Panc1 (cell line): Measurements from ENCODE around the gene FIGN.
A peak's percentile ranks its signal among the peaks of the same experiment; 100 is the strongest.

Source experiments
- CTCF ChIP-seq: fragments of 450-650 bp; IDR thresholded peaks from 2 replicates; pipeline ENCODE4 v1.5.1; 2017; ENCODE audit warnings: mild to moderate bottlenecking
- POLR2AphosphoS5 ChIP-seq: IDR thresholded peaks from 2 replicates; pipeline ENCODE4 v1.6.1; 2012; ENCODE audit warnings: mild to moderate bottlenecking, low read depth, low read length, moderate library complexity
- REST ChIP-seq, 2 experiments: IDR thresholded peaks; 2 replicates each; pipeline ENCODE4 v1.6.1; 2011 to 2012; ENCODE audit warnings: low read depth in 2 of 2, control low read depth in 1 of 2, low read length in 1 of 2, mild to moderate bottlenecking in 1 of 2, moderate library complexity in 1 of 2; ENCODE audit not compliant: insufficient read depth in 1 of 2
- SIN3A ChIP-seq: IDR thresholded peaks from 2 replicates; pipeline ENCODE4 v1.6.1; 2012; ENCODE audit warnings: low read depth, mild to moderate bottlenecking, low read length, moderate library complexity, borderline replicate concordance; ENCODE audit not compliant: insufficient read depth
- TCF7L2 ChIP-seq: IDR thresholded peaks from 2 replicates; pipeline ENCODE4 v1.6.1; 2011; ENCODE audit warnings: mild to moderate bottlenecking, low read depth, low read length, inconsistent platforms

GRCh38 chr2:163736433-163737189, 803 bp upstream of the FIGN start:
- TF ChIP-seq CTCF, result peak; percentile 60
- peak; percentile 37; the same call in 1 of the 2 replicates for TF ChIP-seq POLR2AphosphoS5
- no peak for TF ChIP-seq REST (IDR thresholded peaks at IDR 0.05; ENCODE audit: insufficient read depth in 1 of 2, low read depth in 2 of 2, low read length in 1 of 2)
- TF ChIP-seq TCF7L2, result no peak
- TF ChIP-seq SIN3A, result no peak
